Brain pericyte (primary cell): ENCODE results near the gene RARA.

Experiments used
- DNase-seq: peaks from one replicate; pipeline ENCODE4 v3.0.0-alpha.2; 2012; ENCODE audit warnings: low read depth, low spot score

RARA gene

GRCh38 chr17:40345161-40345993, 36.4 kb downstream of the RARA start:
- DNase-seq, result no peak

GRCh38 chr17:40345994-40346764, 37.2 kb downstream of the RARA start:
- no peak for DNase-seq

- DNase-seq, result no peak
Observed at GRCh38 chr17:40346765-40347158, 37.8 kb downstream of the RARA start.

DNA sequence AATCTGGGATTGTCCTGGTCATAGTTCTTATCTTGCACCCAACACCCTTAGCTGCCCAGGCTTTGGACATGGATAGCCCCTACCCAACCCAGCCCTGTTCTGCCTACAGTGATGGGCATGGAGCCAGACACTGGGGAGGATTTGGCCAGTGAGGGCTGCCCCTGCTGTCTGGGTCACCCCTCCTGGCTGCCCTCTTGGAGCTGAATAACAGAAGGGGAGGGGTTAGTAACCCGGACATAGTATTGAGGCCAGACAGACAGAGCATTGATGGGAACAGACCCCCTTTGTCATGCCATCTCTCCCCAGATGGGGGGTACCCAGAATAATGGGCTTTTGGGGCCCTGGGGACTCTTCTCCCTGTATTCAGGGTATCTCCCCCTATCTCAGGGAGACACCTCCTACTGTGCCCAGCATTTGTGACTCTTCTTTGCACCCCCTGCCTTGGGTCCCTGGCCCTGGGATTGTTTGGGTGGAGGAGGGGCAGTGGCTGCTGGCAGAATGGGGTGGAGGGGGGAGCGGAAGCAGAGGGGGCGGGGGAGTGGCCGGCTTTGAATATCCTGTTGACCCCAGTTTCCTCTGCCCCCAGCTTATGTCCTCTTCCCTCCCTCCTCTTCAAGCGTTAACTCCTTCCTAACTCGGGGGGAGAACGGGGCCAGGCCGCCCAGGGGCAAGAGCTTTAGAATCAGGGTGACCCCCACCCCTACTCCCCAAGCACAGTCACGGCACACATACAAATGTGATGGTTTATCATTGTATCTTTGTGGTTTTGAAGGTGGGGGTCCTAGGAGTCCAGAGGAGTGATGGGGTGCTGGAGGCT, 38.5 kb downstream of the RARA start:
- no peak for DNase-seq

GRCh38 chr17:40348136-40348504, 39.1 kb downstream of the RARA start:
- no peak for DNase-seq

DNA sequence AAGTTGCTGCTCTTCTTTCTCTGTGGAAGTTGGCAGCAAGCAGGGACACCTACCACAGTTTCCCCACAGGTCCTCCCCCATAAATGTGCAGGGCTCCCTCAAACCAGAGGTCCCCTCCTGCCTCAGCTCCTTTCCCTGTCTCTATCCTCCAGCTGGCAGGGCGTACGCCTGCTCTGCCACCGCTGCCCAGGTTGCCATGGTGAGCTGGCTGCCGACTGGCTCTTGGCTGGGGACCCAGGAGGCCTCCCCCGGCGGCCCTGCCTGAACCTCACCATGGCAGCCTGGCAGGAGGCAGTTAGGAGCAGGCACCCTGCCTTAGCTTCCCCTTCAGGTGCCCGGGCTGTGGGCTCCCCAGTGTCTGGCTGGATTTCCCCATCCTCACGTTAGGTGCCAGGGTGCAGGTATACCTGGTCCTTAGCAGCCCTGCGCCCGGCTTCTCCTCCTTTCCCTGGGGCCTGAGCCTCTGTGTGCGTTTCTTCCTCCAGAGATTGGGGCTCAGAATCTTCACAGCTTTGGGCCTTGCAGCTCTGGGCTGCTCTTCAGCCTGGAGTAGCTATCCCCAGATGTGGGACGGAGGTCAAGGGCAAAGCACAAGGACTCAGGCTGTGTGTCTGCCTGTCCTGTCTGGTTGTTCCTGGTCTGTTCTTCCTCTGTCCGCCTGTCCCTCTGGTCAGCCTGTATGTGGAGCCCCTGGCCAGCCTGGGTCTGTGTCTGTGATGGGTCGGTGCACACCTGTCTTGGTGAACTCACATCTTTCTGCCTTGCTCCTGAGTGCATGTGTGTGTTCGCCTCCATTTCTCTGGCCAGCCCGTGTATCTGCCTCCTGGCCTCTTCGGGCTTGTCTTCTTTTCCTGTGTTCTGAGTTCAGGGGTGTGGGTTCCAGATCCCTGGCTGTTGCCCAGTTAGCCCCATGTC, 39.8 kb downstream of the RARA start:
- no peak for DNase-seq

GRCh38 chr17:40349477-40349894, 40.5 kb downstream of the RARA start:
- no peak for DNase-seq

GRCh38 chr17:40349895-40350688, 41.1 kb downstream of the RARA start:
- no peak for DNase-seq

GRCh38 chr17:40350689-40351358, 41.8 kb downstream of the RARA start:
- no peak for DNase-seq

- no peak for DNase-seq
Observed at GRCh38 chr17:40351359-40352236, 42.6 kb downstream of the RARA start.

- no peak for DNase-seq
Observed at GRCh38 chr17:40352237-40352778, 43.3 kb downstream of the RARA start.

DNA sequence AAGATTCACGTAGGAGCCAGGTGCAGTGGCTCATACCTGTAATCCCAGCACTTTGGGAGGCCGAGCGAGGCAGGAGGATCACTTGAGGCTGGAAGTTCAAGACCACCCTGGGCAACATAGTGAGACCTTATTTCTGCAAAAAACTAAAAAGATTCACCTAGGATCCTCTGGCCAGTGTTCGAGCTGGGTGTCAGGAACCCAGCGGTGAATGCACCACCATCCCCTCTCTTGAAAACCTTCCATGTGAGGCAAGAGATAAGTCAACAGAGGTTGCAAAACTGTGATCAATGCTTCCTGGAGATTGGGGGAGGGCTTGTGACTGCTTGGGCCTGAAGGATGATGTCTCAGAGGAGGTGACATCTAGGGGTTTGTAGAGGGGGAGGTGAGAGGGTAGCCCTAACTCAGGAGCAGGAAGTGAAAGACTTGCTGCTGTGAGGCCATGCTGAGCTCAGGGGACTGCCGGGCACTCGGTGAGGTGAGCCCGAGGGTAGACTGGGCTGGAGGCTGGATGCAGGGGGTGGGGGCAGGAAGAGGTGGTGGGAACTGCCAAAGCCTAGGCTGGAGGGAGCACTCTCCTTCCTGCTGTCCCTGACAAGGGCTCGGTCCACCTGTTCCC, 43.9 kb downstream of the RARA start:
- no peak for DNase-seq

DNA sequence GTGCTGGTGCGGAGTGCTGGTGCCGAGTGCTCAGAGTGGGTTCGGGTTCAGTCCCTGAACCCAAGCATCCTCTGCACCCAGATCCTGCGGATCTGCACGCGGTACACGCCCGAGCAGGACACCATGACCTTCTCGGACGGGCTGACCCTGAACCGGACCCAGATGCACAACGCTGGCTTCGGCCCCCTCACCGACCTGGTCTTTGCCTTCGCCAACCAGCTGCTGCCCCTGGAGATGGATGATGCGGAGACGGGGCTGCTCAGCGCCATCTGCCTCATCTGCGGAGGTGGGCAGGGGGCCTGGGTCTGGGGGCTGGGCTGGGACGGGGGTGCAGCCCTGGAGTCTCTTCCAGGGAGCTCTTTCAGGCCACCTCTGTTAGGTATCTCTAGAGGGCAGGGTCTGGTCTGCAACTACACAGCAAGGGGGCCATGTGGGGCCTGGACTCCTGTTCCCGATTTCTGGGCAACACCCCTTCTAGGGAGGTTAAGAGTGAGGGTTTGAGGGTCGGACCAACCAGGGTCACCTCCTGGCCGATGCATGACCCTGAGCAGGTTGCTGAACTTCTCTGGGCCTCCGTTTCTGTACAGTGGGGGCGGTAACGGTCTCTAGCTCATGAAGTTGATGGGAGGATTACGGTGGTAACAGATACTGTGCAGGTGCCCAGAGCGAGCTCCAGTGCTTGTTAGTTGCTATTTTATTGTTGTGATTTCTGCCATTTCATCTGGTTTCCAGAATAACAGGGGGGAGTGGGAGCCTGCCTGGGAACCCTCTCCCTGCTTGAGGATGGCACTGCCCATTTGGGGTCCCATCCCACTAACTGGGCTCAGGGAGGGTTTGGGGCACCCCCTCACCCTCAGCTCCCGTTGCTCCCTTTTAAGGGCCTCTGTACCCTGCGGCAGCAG, 45.5 kb downstream of the RARA start:
- no peak for DNase-seq

DNA sequence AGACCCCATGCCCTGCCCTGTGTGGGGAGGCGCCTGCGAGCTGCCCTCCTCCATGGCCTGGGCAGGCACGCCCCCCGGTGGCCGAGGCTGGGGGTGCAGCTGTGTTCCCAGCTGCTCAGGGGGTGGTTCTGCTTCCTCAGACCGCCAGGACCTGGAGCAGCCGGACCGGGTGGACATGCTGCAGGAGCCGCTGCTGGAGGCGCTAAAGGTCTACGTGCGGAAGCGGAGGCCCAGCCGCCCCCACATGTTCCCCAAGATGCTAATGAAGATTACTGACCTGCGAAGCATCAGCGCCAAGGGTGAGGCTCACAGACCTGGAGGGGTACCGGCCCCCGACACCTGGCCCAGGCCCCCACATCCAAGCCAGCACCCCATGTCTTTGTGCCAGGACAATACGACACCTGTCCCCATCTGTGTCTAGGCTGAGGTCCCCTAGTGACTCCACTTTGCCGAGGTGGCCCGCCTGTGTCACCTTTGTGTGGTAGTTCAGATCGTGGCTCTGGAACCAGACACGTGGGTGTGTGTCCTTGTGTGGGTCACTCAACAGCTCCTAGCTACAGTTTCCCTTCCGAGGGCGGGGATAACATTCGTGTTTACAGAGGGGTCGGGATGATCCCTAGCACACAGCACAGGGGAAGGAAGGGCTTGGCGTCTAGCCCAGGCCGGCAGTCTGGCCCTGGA, 46.3 kb downstream of the RARA start:
- no peak for DNase-seq

GRCh38 chr17:40355804-40356758, 47.1 kb downstream of the RARA start:
- DNase-seq, result no peak
